Activated CD4-positive, CD25-positive, alpha-beta regulatory T cell (primary cell): Measurements from ENCODE around the gene EXOSC2.

Source experiments
- DNase-seq, 4 experiments: peaks; one replicate each; lab custom pipeline; 2025; lab: John Stamatoyannopoulos, UW

The EXOSC2 gene

DNA sequence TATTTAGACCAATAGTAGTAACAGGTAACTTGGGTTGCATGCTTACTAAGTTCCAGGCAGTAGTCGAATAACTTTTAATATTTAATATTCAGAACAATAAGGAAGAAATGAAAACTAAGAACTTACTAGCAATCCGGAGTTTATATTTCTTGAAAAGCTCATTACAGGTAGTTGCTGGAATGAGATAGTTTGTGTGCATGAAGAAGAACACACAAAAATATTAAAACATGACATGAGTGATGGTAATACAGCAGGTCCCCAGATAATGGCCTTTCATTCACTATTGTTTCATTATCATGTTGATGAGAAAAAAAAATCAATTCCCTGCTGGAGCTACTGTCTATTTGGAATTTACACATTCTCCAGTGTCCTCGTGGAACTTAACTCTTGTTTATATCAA, 44.7 kb downstream of the EXOSC2 start:
- no peak for DNase-seq

DNA sequence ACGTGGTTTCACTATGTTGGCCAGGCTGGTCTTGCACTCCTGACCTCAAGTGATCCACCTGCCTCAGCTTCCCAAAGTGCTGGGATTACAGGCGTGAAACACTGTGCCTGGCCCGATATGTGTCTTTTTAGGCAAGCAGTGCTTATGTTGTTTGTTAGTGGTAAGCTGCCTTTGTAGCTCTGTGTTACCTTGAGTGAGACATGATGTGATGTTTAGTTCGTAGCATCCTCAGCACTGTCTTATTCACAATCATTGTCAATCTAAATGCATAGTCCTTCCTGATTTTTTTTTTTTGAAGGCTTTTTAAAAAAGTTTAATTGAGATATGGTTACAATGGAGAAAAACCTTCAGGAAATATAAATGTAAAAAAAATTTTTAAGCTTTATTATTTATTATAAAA, 45.5 kb downstream of the EXOSC2 start:
- no peak for DNase-seq

DNA sequence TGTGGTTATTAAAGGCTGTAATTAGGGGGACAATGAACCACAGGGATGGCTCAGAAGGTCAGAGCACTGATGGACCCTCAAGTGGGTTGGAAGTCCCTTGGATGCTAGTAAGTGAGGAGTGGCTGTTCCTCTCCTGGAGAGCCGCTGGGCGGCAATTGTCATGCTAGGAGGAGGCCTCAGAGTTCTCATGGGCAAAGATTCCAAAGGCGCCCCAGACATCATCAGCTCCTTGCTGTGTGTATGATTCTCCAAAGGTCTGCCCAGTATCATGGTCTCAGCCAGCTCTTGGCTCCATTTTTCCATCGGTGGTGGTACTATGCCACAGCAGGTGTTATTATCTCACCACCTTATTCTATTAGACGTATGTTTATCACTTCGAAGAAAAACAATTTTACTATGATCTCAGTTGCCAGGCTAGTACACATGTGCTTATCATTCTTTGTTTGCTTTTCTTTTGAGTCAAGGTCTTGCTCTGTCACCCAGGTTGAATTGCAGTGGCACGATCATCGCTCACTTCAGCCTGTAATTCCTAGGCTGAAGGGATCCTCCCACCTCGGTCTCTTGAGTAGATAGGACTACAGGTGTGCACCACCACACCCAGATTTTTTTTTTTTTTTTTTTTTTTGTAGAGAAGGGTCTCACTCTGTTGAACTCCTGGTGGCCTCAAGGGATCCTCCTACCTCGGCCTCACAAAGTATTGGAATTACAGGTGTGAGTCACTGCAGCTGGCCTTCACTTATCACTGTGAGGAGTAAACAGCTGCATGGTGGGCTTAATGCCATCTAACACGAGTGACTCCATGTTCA, 46.8 kb downstream of the EXOSC2 start:
- no peak for DNase-seq

- no peak for DNase-seq
These were observed 47.4 kb downstream of the EXOSC2 start for GRCh38 chr9:130741024-130741305.

DNA sequence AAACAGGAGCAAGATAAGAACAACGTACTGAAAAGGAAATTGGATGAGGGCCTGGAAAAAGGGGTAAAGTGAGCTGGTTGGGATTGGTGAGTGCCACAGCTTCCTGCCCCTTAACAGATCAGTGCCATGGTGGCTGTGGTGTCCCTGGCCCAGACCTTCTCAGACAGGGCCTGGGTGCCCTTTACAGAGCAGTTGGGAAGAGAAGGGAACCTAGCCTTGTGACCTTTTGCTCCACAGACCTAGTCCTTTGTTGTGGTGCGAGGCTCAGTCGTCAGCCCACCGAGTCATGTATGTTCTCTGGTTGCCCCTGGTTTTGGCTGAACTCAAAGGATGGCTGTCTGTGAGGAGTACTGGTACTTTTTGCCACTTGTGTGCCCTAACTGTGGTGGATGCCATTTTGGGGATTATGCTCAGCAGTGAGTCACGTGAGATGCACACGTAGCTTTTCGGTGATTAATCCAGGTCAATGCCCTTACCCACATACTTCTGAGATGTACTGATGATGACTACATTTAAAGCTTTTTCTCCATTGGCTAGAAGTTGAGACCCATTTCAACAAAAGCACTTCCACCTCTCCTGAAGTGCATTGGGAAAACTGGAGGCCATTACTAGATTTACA, 48.4 kb downstream of the EXOSC2 start:
- DNase-seq, result no peak

- DNase-seq, result no peak
These were observed 50.1 kb downstream of the EXOSC2 start for GRCh38 chr9:130743656-130744055.

GRCh38 chr9:130745210-130745800, 51.7 kb downstream of the EXOSC2 start:
- DNase-seq, result no peak

DNA sequence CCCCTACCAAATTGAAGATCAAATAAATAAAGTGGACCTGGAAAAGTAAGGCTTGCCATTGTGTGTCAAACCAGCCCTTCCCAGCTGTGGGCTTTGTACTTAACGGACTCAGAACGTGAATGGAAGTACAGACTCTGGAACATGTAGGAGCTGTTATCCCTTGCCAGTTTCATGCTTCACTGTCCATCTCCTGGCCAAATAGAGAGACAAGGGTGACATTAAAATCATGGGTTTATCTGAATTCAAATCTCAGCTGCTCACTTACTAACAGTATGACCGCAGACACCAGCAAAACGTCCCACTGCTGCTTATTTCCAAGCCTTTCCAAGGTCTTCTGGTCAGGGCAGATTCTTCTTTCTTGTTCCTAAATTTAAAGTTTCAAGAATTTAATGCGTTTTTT, 52.2 kb downstream of the EXOSC2 start:
- DNase-seq, result no peak

- DNase-seq, result no peak
These were observed 53.0 kb downstream of the EXOSC2 start for GRCh38 chr9:130746434-130747212.

DNA sequence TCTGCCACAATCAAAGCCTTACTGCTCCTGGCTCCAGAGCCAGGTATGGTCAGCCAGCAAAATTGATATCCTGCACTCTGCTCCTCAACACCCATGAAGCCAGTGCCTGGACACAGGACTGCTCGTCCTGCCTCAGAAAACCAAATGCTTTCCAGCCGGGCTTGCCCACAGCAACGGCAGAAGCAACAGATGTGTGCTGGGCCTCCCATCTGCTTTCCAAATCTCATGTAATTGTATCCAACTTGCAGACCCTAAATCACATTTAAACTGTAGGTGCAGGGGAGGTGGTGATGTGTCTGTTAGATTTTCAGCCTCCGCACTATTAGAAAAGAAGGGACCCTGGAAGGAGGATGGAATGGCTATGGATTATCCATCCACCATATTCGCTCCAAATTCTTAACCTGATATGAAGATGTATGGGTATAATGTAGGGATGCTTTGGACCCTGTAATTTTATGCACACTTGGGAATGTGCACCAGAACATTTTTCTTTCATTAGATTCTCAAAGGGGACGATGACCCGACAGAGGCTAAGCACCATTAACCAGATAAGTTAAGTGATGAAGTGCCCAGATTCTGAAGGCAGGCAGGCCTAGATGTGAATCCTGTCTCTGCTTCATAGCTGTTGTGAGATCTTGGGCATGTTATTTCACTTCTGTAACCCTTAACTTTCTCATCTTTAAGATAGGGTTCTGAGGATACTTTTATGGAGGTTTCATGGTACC, 58.2 kb downstream of the EXOSC2 start:
- DNase-seq, result no peak
